Measurements from ENCODE around the gene NCDN. TPM values are rescaled to one million over a fixed set of nuclear protein-coding genes. Genes with fewer than 3 reads are reported as not detected.

The NCDN gene
- total and polyA plus RNA-seq, 3 donors from 2014 or later, result 27.3 to 33.9 (median 33.8) TPM

DNA sequence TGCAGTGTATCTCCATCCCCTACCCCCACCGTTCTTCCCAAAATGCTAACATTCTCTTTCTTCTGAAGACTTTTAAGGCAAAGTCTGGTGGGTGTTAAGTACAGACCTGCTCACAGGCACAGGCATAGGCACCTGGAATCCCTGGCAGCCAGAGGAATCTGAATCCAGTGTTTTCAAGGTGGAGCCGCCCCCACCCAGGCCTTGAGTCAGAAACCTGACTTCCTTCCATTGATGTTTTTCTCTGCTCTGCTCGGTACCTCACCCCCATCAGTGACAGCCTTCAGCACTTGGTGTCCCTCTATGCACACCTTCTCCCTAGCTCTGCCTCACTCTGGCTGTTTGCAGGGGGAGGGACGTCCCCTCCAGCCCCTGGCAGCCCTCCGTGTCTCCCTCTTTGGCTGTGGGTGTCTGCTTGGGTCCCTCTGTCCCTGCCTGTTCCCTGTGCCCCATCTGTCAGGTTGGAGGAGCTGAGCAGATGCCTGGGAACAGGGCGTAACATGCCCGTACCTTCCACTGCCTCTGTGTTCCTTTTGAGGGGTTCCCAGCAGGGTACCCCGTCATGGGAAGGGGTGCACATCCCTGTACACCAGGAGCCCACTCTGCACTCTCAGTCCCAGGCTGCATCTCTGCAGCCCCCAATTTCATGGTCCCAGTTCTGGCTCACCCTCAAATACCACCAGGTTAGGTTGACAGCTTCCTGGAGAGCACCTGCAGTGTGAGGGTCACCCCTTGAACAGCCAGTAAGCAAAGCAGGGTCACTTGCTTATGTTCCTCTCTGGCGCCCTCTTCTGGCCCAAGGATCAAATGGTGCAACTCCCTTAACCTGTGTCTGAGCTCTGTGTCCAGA is 6.7 kb downstream of the NCDN start:
- no peak for TF ChIP-seq POLR2A (IDR thresholded peaks at IDR 0.05)
- TF ChIP-seq, protein P1, sequence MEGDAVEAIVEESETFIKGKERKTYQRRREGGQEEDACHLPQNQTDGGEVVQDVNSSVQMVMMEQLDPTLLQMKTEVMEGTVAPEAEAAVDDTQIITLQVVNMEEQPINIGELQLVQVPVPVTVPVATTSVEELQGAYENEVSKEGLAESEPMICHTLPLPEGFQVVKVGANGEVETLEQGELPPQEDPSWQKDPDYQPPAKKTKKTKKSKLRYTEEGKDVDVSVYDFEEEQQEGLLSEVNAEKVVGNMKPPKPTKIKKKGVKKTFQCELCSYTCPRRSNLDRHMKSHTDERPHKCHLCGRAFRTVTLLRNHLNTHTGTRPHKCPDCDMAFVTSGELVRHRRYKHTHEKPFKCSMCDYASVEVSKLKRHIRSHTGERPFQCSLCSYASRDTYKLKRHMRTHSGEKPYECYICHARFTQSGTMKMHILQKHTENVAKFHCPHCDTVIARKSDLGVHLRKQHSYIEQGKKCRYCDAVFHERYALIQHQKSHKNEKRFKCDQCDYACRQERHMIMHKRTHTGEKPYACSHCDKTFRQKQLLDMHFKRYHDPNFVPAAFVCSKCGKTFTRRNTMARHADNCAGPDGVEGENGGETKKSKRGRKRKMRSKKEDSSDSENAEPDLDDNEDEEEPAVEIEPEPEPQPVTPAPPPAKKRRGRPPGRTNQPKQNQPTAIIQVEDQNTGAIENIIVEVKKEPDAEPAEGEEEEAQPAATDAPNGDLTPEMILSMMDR (IDR thresholded peaks at IDR 0.05), result peak; percentile 55 to 71 (median 61)
- DNase-seq, result peak; percentile 90
- intact Hi-C loops (cut with DNase I; ENCODE audit: low total_unique reads), result loop anchor here (5.0 kb wide), 1 partner anchor 112 kb away; no protein-coding TSS in a partner anchor
- no peaks in the 10 kb centered on the region for H3K27me3 ChIP-seq
- peaks cover 7% of the 10 kb centered on the region for H3K4me1 ChIP-seq
- H3K36me3 ChIP-seq (ENCODE audit: low read depth, missing control alignments), result no peaks in the 10 kb centered on the region
- no peaks in the 10 kb centered on the region for H3K9me3 ChIP-seq
- WGBS, 2 donors, result 73 to 75% methylated on average over 8 to 9 of the region's 9 CpGs
- H3K4me3 ChIP-seq, result no peak overlapping the region
- H3K27ac ChIP-seq, result no peak overlapping the region

DNA sequence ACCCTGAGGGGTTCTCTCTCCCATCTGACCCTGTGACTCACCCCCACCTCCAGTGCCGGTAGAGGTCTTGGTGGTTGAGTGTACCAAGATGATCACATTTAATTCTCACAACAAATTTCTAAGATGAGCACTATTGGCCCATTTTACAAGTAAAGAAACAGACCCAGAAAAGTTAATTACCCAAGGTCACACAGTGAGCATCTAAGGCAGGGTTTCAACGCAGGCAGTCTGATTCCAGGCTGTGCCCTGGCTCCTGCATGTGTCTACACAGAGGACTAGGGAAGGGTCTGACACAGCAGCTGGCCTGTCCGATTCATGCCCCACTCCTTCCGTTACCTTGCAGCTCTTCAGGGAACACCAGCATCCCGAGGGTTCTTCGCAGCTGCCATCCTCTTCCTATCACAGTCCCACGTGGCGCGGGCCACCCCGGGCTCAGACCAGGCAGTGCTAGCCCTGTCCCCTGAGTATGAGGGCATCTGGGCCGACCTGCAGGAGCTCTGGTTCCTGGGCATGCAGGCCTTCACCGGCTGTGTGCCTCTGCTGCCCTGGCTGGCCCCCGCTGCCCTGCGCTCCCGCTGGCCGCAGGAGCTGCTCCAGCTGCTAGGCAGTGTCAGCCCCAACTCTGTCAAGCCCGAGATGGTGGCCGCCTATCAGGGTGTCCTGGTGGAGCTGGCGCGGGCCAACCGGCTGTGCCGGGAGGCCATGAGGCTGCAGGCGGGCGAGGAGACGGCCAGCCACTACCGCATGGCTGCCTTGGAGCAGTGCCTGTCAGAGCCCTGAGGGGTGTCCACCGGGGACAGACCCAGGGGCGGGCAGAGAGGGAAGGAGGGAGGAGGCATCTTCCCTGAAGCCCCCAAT is 7.5 kb downstream of the NCDN start:
- H3K36me3 ChIP-seq (ENCODE audit: low read depth, missing control alignments), result no peaks in the 10 kb centered on the region
- WGBS, 2 donors, result 88 to 89% methylated on average over 17 to 28 of the region's 28 CpGs
- intact Hi-C loops (cut with DNase I; ENCODE audit: low total_unique reads), result loop anchor here (5.0 kb wide), 1 partner anchor 113 kb away; no protein-coding TSS in a partner anchor

DNA sequence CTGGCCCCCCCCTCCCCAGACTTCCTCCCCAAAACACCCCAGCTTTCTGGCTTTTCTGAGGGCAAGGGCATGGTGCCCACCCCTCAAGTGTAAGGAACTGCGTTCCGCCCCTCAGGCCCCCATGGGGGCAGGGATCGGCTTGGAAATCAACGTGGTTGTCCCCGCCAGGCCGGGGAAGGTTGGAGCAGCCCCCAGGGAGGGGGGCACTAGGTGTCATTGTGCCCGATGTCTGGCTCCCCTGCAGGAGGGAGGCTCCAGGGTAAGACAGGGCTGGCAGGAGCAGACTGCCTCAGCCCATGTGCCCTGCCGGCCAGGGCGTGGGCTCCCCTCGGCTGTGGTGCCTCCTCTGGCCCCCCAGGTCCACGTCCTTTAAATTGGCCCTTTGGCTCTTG is 8.1 kb downstream of the NCDN start:
- Histone ChIP-seq H3K27me3 (no peaks in the 10 kb centered on the region), H3K4me1 (peaks cover 1% of the 10 kb centered on the region), H3K36me3 (ENCODE audit: low read depth, missing control alignments) (no peaks in the 10 kb centered on the region), H3K27ac (no peak overlapping the region), H3K4me3 (no peak overlapping the region), H3K9me3 (no peaks in the 10 kb centered on the region)
- no peak for DNase-seq
- 89 to 96% methylated on average over 7 to 11 of the region's 11 CpGs for WGBS, 2 donors
- intact Hi-C loops (cut with DNase I; ENCODE audit: low total_unique reads), result no loop called here
- TF ChIP-seq POLR2A (IDR thresholded peaks at IDR 0.05), result no peak
- TF ChIP-seq, protein P1 (IDR thresholded peaks at IDR 0.05), result no peak

More for the DNA sequence above, 7.5 kb downstream of the NCDN start:
- DNase-seq, result no peak
- no peak overlapping the region for H3K27ac ChIP-seq
- H3K27me3 ChIP-seq, result no peaks in the 10 kb centered on the region
- no peak overlapping the region for H3K4me3 ChIP-seq
- TF ChIP-seq, protein P1 (IDR thresholded peaks at IDR 0.05), result no peak
- TF ChIP-seq POLR2A (IDR thresholded peaks at IDR 0.05), result no peak
- H3K4me1 ChIP-seq, result peaks cover 7% of the 10 kb centered on the region
- no peaks in the 10 kb centered on the region for H3K9me3 ChIP-seq

DNA sequence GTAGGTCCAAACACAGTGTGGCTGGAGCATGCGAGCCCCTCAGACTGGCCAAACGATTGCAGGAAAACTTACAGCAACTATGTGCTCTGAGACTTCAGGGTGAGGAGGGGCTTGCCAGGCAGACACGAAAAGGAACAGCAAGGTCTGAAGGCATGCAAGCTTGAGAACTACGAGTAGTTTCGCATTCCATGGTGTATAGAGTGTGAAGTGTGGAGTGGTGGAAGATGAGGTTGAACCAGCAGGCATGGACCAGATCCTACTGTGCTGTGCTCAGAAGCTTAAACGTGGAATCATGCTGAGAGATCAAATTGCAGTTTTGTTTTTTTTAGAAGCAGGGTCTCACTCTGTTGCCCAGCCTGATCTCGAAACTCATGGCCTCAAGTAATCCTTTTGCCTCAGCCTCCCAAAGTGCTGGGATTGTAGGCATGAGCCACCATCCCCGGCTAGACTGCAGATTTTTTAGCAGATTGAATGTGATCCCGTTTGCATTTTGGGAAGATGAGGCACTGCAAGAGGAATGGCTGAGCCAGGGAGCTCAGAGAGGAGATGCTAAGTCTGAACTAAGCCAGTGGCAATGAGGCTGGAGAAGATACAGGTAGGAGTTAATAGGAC is 10.5 kb downstream of the NCDN start:
- intact Hi-C loops (cut with DNase I; ENCODE audit: low total_unique reads), result no loop called here
- Histone ChIP-seq H3K9me3 (no peaks in the 10 kb centered on the region), H3K4me1 (no peaks in the 10 kb centered on the region), H3K36me3 (ENCODE audit: low read depth, missing control alignments) (no peaks in the 10 kb centered on the region), H3K27ac (no peak overlapping the region), H3K27me3 (no peaks in the 10 kb centered on the region), H3K4me3 (no peak overlapping the region)
- no peak for DNase-seq
- no peak for TF ChIP-seq POLR2A (IDR thresholded peaks at IDR 0.05)
- TF ChIP-seq, protein P1 (IDR thresholded peaks at IDR 0.05), result no peak
- 78 to 80% methylated on average over 9 of the region's 9 CpGs for WGBS, 2 donors

Data from testis (tissue), 3 donors.